HG03196 (cell line): Measurements from ENCODE around the gene RAB11FIP3.

Experiments used
- ATAC-seq: cut with Tn5 transposase; IDR thresholded peaks from one replicate; pipeline ENCODE4 v1.9.1; 2021; ENCODE audit not compliant: unreplicated experiment

The RAB11FIP3 gene

DNA sequence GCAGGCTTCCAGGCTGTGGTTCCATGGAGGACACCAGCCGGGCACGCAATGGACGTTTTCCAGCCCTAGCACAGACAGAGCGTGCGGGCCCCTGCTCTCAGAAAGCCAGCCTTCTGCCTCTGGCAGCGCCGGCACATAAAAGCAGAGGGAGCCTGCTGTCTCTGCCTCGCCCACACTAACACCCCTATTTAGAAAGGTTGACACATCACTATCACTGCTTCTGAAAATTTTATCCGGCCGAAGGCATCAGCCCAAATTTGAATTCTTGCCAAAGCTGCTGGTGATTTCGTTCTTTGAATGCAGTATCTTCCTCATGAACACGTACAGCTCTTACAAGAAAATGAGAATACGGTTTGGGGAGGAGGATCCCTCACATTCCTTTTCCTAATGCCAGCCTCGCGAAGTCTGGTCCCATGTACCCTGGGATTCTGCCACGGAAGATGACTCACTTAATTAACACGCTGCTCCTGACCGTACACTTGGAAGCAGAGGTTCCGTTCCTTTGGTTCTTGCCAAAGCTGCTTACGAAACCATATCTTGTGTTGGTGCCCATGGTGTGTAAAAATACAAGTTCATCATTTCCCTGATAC is 1.3 kb upstream of the RAB11FIP3 start:
- ATAC-seq: no peak

DNA sequence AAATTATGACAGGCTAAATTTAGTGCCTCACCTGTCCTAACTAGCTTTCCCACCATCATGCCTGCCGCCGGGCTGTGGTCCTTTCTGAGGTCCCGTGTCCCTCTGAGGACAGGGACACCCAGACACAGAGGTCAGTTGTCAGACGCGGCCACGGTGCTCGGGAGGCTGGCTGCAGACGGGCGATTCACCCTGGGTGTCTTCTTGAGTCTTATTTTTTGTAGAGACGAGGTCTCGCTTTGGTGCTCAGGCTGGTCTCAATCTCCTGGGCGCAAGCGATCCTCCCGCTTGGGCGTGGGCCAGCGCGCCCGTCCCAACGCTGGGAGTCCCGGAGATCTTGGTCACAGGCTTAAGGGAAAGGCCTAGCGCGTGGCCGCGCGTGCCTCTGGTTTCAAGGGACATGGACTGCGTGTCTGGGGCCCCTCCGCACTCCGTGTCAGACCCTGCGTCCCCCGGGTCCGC is 797 bp upstream of the RAB11FIP3 start:
- no peak for ATAC-seq

GRCh38 chr16:425740-426114 is 278 bp downstream of the RAB11FIP3 start:
- ATAC-seq: peak; percentile 28

DNA sequence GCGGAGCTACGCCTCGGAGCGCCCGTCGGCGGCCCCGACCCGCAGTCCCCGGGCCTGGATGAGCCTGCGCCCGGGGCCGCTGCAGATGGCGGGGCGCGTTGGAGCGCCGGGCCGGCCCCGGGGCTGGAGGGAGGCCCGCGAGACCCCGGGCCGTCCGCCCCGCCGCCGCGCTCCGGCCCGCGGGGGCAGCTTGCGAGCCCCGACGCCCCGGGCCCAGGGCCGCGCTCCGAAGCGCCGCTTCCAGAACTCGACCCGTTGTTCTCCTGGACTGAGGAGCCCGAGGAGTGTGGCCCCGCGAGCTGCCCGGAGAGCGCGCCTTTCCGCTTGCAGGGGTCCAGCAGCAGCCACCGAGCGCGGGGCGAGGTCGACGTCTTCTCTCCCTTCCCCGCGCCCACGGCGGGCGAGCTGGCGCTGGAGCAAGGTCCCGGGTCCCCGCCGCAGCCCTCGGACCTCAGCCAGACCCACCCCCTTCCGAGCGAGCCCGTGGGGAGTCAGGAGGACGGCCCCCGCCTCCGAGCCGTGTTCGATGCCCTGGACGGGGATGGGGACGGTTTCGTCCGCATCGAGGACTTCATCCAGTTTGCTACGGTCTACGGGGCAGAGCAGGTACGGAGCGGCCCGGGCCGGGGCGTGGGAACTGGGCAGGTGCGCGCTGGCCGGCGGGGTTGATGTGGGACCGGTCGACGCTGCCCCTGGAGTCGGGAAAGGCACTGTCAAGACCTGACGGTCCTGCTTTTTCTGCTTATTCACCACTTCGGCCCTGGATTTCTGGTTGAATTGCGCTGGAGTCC is 861 bp downstream of the RAB11FIP3 start:
- no peak for ATAC-seq

- no peak for ATAC-seq
Observed at GRCh38 chr16:426906-427249, 1.4 kb downstream of the RAB11FIP3 start.

GRCh38 chr16:427250-427649 is 1.8 kb downstream of the RAB11FIP3 start:
- no peak for ATAC-seq

DNA sequence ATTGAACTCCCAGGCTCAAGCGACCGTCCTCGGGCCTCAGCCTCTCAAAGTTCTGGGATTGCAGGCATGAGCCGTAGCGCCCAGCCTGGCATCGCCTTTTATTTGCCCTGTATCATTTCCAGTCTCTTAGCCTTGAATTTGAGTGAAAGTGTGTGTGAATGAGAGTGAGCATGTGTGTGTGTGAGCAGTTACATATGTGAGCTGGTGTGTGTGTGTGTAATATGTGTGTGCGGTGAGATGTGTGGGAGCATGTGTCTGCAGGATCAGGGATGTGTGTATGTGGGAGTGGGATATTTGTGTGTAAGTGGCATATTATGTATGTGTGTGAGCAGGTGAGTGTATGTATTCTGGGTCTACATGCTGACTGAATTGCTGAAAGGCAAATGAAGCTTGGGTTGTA is 5.5 kb downstream of the RAB11FIP3 start:
- ATAC-seq: no peak

DNA sequence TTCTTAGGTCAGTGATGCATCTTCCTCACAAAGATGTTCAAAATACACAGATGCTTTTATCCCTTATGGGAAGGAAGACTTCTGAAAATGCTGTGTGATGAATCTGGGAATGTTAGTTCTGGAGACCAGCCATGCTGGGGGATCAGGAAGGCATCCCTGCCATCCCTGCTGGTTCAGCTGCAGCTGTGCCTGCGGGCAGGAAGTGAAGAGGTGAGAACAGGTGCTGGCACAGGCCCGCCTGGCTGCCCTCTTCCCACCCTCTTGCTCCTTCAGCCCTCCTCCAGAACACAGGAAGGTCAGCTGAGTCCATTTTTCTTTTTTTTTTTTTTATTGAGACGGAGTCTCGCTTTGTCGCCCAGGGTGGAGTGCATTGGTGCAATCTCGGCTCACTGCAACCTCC is 15.2 kb downstream of the RAB11FIP3 start:
- ATAC-seq: no peak

- ATAC-seq: no peak
Observed at GRCh38 chr16:441447-441846, 16.0 kb downstream of the RAB11FIP3 start.

DNA sequence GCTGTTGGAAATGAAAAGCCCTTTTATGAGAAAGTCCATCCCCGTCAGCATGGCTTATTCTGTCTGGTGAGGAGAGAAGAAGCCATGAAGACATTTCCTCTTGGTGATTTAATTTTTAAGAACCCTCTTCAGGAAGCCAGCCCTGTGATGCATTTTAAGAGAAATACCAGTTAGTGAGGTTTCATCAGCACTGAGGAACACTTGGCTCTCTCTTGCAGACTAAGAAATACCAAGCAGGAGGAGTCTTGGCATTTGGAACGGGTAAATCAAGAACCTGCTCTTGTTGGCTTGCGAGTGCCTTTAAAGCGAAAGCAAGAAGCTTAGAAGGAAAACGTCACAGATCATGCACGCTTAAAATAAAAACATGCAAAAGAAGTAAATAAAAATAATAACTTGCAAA is 17.5 kb downstream of the RAB11FIP3 start:
- ATAC-seq: no peak

- no peak for ATAC-seq
Observed at GRCh38 chr16:444027-444426, 18.6 kb downstream of the RAB11FIP3 start.

DNA sequence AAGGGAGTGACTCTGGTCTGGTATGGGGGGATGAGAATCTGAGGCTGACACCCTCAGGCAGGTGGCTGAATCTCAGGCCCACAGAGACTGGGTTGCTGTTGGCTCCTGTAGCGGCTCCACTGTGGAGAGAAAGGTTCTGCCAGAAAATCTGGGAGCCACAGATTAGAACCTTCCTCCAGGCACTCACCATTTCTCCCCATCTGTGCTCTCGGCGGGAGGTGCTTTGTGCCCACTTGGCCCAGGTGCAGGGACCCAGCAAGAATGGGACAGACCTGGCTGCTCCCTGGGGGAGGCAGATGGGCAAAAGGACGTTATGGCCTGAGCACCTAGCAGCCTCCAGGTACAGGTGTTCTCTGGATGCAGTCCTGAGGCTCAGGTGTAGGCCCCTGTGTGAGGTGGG is 20.1 kb downstream of the RAB11FIP3 start:
- no peak for ATAC-seq

DNA sequence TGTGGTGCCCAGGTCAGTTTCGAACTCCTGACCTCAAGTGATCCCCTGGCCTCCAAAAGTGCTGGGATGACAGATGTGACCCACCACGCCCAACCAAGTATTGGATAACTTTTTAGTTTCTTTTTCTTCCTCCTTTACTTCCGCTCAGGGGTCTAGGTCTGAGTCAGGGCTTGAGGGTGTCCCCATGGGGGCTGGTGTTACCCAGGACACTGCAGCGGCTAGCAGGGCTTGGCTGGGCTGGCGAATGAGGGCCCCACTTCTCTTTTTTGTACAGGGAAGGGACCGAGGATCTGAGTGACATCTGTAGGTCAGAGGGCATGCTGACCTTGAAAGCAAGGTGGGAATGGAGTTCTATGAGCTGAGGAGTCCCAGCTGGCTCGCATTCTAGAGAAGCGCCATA is 24.9 kb downstream of the RAB11FIP3 start:
- no peak for ATAC-seq

DNA sequence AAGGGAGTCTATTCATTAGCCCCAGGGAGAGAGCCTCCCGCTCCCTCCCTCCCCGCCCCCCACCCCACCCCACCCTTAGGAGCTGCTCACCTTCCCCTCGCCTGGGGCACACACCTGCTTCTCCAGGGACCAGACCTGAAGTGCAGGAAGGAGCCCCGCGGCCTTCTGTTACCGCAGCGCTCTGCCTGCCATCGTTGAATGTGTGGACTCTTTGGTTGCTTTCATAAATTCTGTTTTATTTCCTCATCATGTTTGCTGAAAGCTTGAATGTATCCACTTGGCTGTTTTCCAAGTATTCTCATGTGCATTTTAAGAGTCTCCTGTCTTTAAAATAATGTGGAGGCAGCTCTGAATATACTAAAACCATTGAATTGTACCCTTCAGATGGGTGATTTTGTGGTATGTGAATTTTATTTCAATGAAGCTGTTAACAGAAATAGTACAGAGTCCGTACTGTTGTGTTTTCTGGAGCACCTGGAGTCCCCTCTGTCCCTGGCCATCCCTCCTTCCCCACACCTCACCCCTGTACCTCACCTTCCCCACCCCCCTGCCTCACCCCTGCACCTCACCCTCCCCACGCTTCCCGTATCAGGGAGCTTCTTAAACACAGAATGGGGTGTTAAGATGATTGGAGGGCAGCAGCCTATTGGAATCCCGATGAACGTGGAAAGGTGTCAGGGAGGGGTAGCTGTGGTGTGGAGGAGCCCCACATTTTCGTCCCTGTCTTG is 25.5 kb downstream of the RAB11FIP3 start:
- ATAC-seq: no peak

- no peak for ATAC-seq
Observed at GRCh38 chr16:454397-454940, 29.0 kb downstream of the RAB11FIP3 start.

DNA sequence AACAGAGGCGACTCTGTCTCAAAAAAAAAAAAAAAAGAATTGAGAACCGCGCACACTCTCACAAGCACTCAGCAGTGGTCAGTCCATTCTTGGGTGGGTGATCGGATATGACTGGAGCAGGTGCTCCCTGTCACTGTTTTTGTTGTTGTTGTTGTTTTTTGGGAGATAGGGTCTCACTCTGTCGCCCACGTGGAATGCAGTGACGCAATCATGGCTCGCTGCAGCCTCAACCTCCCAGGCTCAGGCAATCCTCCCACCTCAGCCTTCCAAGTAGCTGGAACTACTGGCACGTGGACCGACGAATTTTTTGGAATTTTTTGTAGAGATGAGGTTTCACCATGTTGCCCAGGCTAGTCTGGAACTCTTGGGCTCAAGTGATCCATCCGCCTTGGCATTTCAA is 30.0 kb downstream of the RAB11FIP3 start:
- ATAC-seq: no peak

- no peak for ATAC-seq
Observed at GRCh38 chr16:456891-457483, 31.5 kb downstream of the RAB11FIP3 start.

- ATAC-seq: no peak
Observed at GRCh38 chr16:457732-458400, 32.4 kb downstream of the RAB11FIP3 start.

- no peak for ATAC-seq
Observed at GRCh38 chr16:459761-460160, 34.3 kb downstream of the RAB11FIP3 start.

DNA sequence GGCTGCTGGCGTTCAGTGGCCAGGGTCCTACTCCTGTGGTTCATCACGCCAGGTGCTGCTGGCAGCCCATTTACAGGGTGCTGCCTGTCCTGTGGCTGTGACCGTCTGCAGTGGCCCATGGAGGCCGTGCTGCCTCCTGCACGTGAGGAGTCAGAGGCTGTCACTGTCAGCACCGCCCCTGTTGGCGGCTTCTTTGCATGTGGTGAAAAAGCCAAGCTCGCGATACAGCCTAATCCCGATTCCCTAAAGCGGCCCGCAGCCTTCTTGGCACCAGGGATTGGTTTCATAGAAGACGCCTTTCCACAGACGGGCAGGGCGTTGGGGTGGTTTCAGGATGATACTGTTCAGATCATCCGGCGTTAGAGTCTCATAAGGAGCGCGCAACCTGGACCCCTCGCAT is 35.3 kb downstream of the RAB11FIP3 start:
- ATAC-seq: no peak

GRCh38 chr16:463071-463470 is 37.6 kb downstream of the RAB11FIP3 start:
- no peak for ATAC-seq
